ENCODE measurements around the gene KLHL28.

- TF ChIP-seq ZFP3 (CRISPR knock-in tag; IDR thresholded peaks at IDR 0.05) = no peak
- TF ChIP-seq ZFP30 (CRISPR knock-in tag; IDR thresholded peaks at IDR 0.05) = no peak
- no peak for TF ChIP-seq PPARA (CRISPR knock-in tag; IDR thresholded peaks at IDR 0.05; ENCODE audit: borderline replicate concordance)
- no peak for TF ChIP-seq ARNTL (CRISPR knock-in tag; IDR thresholded peaks at IDR 0.05; ENCODE audit: borderline replicate concordance, low read depth)
- TF ChIP-seq ZNF565 (CRISPR knock-in tag; conservative IDR thresholded peaks at IDR 0.05; ENCODE audit: low read depth) = no peak
Measured at GRCh38 chr14:44962334-44963043, 742 bp upstream of the KLHL28 start.

Data from SK-N-SH treated with all-trans-retinoic acid at 6 μM for 48 hours (cell line).